Hypothalamus (tissue), 51 donors: ENCODE results near the gene DIO3.
"Not testable (repeated sequence)": the region's sequence is repeated elsewhere in the genome, so short reads cannot be mapped to it uniquely, and the experiment has no call there.

Experiments
- DNase-seq, 51 donors: peaks; one replicate each; lab custom pipeline; 2025; lab: John Stamatoyannopoulos, UW

DIO3 gene

GRCh38 chr14:101540481-101541462 is 20.5 kb upstream of the DIO3 start:
- DNase-seq, result no peak

GRCh38 chr14:101542391-101542790 is 18.9 kb upstream of the DIO3 start:
- DNase-seq, result no peak

- DNase-seq, result no peak
Measured at GRCh38 chr14:101543814-101544213, 17.5 kb upstream of the DIO3 start.

- no peak for DNase-seq
Measured at GRCh38 chr14:101544550-101544949, 16.7 kb upstream of the DIO3 start.

- no peak for DNase-seq
Measured at GRCh38 chr14:101546706-101547105, 14.6 kb upstream of the DIO3 start.

- no peak for DNase-seq
Measured at GRCh38 chr14:101547107-101547738, 14.1 kb upstream of the DIO3 start.

GRCh38 chr14:101547961-101548669 is 13.2 kb upstream of the DIO3 start:
- DNase-seq, result no peak

GRCh38 chr14:101548710-101549109 is 12.6 kb upstream of the DIO3 start:
- DNase-seq, result no peak

GRCh38 chr14:101549154-101549553 is 12.1 kb upstream of the DIO3 start:
- no peak for DNase-seq

GRCh38 chr14:101550202-101550912 is 10.9 kb upstream of the DIO3 start:
- DNase-seq, result not testable (repeated sequence)

- no peak for DNase-seq
Measured at GRCh38 chr14:101551729-101552595, 9.3 kb upstream of the DIO3 start.

GRCh38 chr14:101552786-101553231 is 8.5 kb upstream of the DIO3 start:
- no peak for DNase-seq

- DNase-seq, result no peak
Measured at GRCh38 chr14:101553393-101553792, 7.9 kb upstream of the DIO3 start.

- no peak for DNase-seq
Measured at GRCh38 chr14:101553931-101554330, 7.4 kb upstream of the DIO3 start.

GRCh38 chr14:101554991-101555668 is 6.2 kb upstream of the DIO3 start:
- no peak for DNase-seq

GRCh38 chr14:101555669-101556043 is 5.6 kb upstream of the DIO3 start:
- not testable (repeated sequence) for DNase-seq

GRCh38 chr14:101556131-101556530 is 5.2 kb upstream of the DIO3 start:
- no peak for DNase-seq

- DNase-seq, result no peak
Measured at GRCh38 chr14:101556566-101557320, 4.6 kb upstream of the DIO3 start.
